ENCODE data around the gene PRSS33. TPM values are rescaled to one million over a fixed set of nuclear protein-coding genes. Genes with fewer than 3 reads are reported as not detected.

Gene PRSS33
- total RNA-seq, 4 donors from 2014 or later: not detected

DNA sequence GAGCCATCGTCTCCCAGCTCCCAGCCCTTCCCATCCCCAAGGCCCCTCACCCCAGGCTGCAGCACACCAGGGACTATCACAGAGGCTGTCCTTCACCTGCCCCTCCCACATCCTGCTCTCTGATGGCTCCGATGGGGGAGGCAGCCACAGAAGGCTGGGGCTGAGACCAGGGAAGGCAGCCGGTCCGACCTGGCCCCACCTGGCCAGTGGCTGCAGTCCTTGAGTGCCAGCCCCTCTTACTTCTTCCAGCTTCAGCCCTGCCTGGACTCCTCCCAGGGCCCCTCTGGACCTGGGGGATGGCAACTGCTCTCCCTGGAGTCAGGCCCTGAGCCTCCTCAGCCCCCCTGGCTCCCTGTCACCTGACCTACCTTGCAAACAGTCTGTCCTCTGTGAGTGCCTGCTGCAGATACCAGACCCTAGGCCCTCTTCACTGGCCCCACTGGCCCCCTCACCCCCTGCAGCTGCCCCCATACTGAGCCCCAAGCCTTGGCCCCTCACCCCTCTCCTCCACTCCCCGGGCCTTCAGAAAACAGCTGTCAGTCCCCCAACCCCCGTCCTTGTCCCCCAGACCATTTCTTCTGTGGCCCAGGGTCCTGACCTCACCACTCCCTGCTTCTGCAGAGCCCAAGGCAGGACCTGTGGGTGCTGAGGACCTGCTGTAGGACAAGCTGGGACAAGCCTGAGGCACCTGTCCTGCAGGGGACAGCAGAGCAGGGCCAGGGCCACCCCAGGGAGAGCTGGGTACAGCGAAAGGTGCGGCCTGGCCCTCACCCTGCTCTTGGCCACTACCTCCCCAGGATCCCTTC, 47.5 kb downstream of the PRSS33 start:
- H3K27me3 ChIP-seq: peaks cover 68% of the 10 kb centered on the region
- H3K4me3 ChIP-seq: no peak overlapping the region
- H3K36me3 ChIP-seq: no peaks in the 10 kb centered on the region
- no peak for TF ChIP-seq EP300 (IDR thresholded peaks at IDR 0.05)
- no peak for TF ChIP-seq POLR2A (IDR thresholded peaks at IDR 0.05)
- H3K4me1 ChIP-seq: no peaks in the 10 kb centered on the region
- ATAC-seq: no peak
- WGBS, 2 donors (ENCODE audit: low coverage in 1 of 2): 33% methylated on average over 1 of the region's 8 CpGs; no CpG with 5 or more reads in 1 of the 2 donors
- H3K27ac ChIP-seq: no peak overlapping the region
- H3K9me3 ChIP-seq: no peaks in the 10 kb centered on the region

- Histone ChIP-seq H3K4me1 (no peaks in the 10 kb centered on the region), H3K9me3 (no peaks in the 10 kb centered on the region), H3K27me3 (peaks cover 79% of the 10 kb centered on the region), H3K36me3 (no peaks in the 10 kb centered on the region), H3K27ac (no peak overlapping the region), H3K4me3 (no peak overlapping the region)
- TF ChIP-seq POLR2AphosphoS5 (IDR thresholded peaks at IDR 0.05): no peak
- no peak for ATAC-seq
- WGBS, 2 donors (ENCODE audit: low coverage in 1 of 2): 20% methylated on average over 1 of the region's 5 CpGs; no CpG with 5 or more reads in 1 of the 2 donors
Measured at GRCh38 chr16:2738615-2739014, 48.7 kb downstream of the PRSS33 start.

- TF ChIP-seq POLR2A (IDR thresholded peaks at IDR 0.05) (no peak), POLR2AphosphoS5 (IDR thresholded peaks at IDR 0.05) (no peak), EP300 (IDR thresholded peaks at IDR 0.05) (no peak), CTCF (IDR thresholded peaks at IDR 0.05) (no peak)
- ATAC-seq: no peak
- H3K27ac ChIP-seq: no peak overlapping the region
- H3K36me3 ChIP-seq: no peaks in the 10 kb centered on the region
- H3K27me3 ChIP-seq: peaks cover 81% of the 10 kb centered on the region
- no peaks in the 10 kb centered on the region for H3K9me3 ChIP-seq
- no peaks in the 10 kb centered on the region for H3K4me1 ChIP-seq
- no peak overlapping the region for H3K4me3 ChIP-seq
- no CpG with 5 or more reads among the region's 7 CpGs for WGBS, 2 donors (ENCODE audit: low coverage in 1 of 2)
Measured at GRCh38 chr16:2737895-2738418, 49.4 kb downstream of the PRSS33 start.

GRCh38 chr16:2737238-2737605, 50.1 kb downstream of the PRSS33 start:
- no peaks in the 10 kb centered on the region for H3K36me3 ChIP-seq
- H3K27ac ChIP-seq: no peak overlapping the region
- peaks cover 76% of the 10 kb centered on the region for H3K27me3 ChIP-seq
- TF ChIP-seq POLR2AphosphoS5 (IDR thresholded peaks at IDR 0.05) (no peak), CTCF (IDR thresholded peaks at IDR 0.05) (no peak), EP300 (IDR thresholded peaks at IDR 0.05) (no peak), POLR2A (IDR thresholded peaks at IDR 0.05) (no peak)
- no peak overlapping the region for H3K4me3 ChIP-seq
- WGBS, 2 donors (ENCODE audit: low coverage in 1 of 2): 75% methylated on average over 4 of the region's 5 CpGs; no CpG with 5 or more reads in 1 of the 2 donors
- no peak for ATAC-seq
- H3K9me3 ChIP-seq: no peaks in the 10 kb centered on the region
- no peaks in the 10 kb centered on the region for H3K4me1 ChIP-seq

DNA sequence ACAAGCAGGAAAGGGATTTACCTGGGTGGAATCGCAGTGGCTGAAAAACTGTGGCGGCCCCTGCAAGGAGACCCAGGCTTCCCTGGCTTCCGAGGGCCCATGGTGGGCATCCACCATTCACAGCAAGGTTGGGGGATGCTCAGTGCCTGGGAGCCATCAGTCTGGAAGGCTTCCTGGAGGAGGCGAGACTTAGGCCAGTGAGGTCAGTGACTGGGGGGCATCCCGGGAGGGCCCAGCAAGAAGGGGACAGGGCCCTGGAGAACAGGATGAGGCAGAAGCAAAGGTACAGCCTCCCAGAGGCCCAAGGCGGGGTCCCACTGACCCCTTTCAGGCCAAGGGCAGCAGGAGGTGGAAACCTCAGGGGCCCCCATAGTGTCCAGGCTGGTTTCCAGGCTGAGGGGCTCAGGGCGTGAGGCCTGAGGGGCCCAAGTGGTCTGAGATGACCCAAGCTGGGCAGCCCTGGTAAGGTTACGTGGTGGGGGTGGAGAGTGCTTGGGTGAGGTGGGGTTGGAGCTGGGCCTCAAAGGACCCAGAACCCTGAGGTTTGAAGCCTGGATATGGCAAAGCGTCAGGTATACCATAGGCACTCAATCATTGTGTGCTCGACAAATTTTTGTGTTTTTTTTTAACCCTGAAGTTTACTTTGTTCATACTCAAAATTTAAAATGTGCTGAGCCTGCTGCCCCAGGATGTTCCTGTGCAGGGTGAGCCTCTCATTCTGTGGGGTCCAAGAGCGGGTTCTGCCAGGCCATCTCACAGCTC, 50.7 kb downstream of the PRSS33 start:
- WGBS, 2 donors (ENCODE audit: low coverage in 1 of 2): 80 to 89% methylated on average over 1 to 6 of the region's 11 CpGs
- Histone ChIP-seq H3K4me3 (no peak overlapping the region), H3K9me3 (no peaks in the 10 kb centered on the region), H3K36me3 (no peaks in the 10 kb centered on the region), H3K4me1 (no peaks in the 10 kb centered on the region), H3K27ac (no peak overlapping the region), H3K27me3 (peaks cover 76% of the 10 kb centered on the region)
- no peak for TF ChIP-seq CTCF (IDR thresholded peaks at IDR 0.05)
- no peak for TF ChIP-seq EP300 (IDR thresholded peaks at IDR 0.05)
- TF ChIP-seq POLR2A (IDR thresholded peaks at IDR 0.05): no peak
- TF ChIP-seq POLR2AphosphoS5 (IDR thresholded peaks at IDR 0.05): no peak
- no peak for ATAC-seq

Measured in gastroesophageal sphincter (tissue), 4 donors.